Tibial nerve (tissue), 4 donors: ENCODE data around the gene XIAP. TPM values are rescaled to one million over a fixed set of nuclear protein-coding genes. Genes with fewer than 3 reads are reported as not detected.
"Not testable (repeated sequence)": the region's sequence is repeated elsewhere in the genome, so short reads cannot be mapped to it uniquely, and the experiment has no call there.

Source experiments
- DNase-seq, 2 donors: peaks; one replicate each; pipeline ENCODE4 v3.0.0-alpha.2; 2019; ENCODE audit warnings: low spot score in 2 of 2
- H3K27ac ChIP-seq, 4 donors: fragments of 200-600 bp; sonication (generic) in 3 of 4; one replicate each; pipeline ENCODE4 v1.5.1; 2017 to 2019; ENCODE audit warnings: mild to moderate bottlenecking in 1 of 4
- H3K27me3 ChIP-seq, 2 donors: fragments of 200-600 bp; sonication (generic) in 1 of 2; one replicate each; pipeline versions ENCODE4 v1.5.1 to v1.6.0; 2017 to 2019
- H3K36me3 ChIP-seq, 3 donors: fragments of 200-600 bp; sonication (generic); one replicate each; pipeline ENCODE4 v1.5.1; 2018 to 2019
- H3K4me1 ChIP-seq, 4 donors: fragments of 200-600 bp; sonication (generic) in 3 of 4; one replicate each; pipeline ENCODE4 v1.5.1; 2017 to 2019
- H3K4me3 ChIP-seq, 4 donors: fragments of 200-600 bp; sonication (generic) in 3 of 4; one replicate each; pipeline ENCODE4 v1.5.1; 2017 to 2019; ENCODE audit warnings: mild to moderate bottlenecking in 1 of 4, moderate library complexity in 1 of 4
- H3K9me3 ChIP-seq, 4 donors: fragments of 200-600 bp; sonication (generic) in 3 of 4; one replicate each; pipeline ENCODE4 v1.5.1; 2017 to 2019
- CTCF ChIP-seq, 5 experiments: fragments of 200-600 bp in 3 of 5; fragments of 450-650 bp in 2 of 5; sonication (generic) in 3 of 5; IDR thresholded peaks; one replicate each; pipeline ENCODE4 v1.5.1; 2016 to 2019; ENCODE audit warnings: antibody characterized with exemption in 5 of 5, mild to moderate bottlenecking in 3 of 5, moderate library complexity in 2 of 5
- EP300 ChIP-seq, 2 donors: sonication (generic); formaldehyde crosslinking; IDR thresholded peaks; one replicate each; pipeline ENCODE4 v1.6.1; 2017; ENCODE audit warnings: antibody characterized with exemption in 2 of 2, mild to moderate bottlenecking in 1 of 2
- POLR2A ChIP-seq, 2 donors: fragments of 450-650 bp; IDR thresholded peaks; one replicate each; pipeline ENCODE4 v1.6.1; 2017; ENCODE audit warnings: antibody characterized with exemption in 2 of 2, mild to moderate bottlenecking in 2 of 2, moderate library complexity in 2 of 2
- WGBS, 2 donors: methylation state at CpG; one replicate each; pipeline ENCODE4 v1.1.5; 2018; 5-methylcytosine and 5-hydroxymethylcytosine counted together
- total RNA-seq, 4 donors: library from RNA; depleted of rRNA; stranded (reverse); fragments of >200 nt; gene quantifications; one replicate each; pipeline ENCODE4 v1.1.0, GENCODE V29; 2016

The XIAP gene
- total RNA-seq, 4 donors from 2014 or later = 18.6 to 38.7 (median 30.4) TPM

- Histone ChIP-seq H3K27me3 (no peaks in the 10 kb centered on the region), H3K9me3 (no peaks in the 10 kb centered on the region), H3K4me1 (no peaks in the 10 kb centered on the region), H3K4me3 (no peak overlapping the region), H3K27ac (no peak overlapping the region), H3K36me3 (no peaks in the 10 kb centered on the region)
- DNase-seq = no peak
- TF ChIP-seq EP300 (IDR thresholded peaks at IDR 0.05) (no peak), CTCF (IDR thresholded peaks at IDR 0.05) (no peak)
- 30 to 33% methylated on average over 1 of the region's 1 CpG for WGBS, 2 donors
Observed at GRCh38 chrX:123822965-123823364, 36.9 kb upstream of the XIAP start.

- H3K9me3 ChIP-seq = no peaks in the 10 kb centered on the region
- H3K36me3 ChIP-seq = no peaks in the 10 kb centered on the region
- DNase-seq = no peak
- H3K27me3 ChIP-seq = no peaks in the 10 kb centered on the region
- no peak overlapping the region for H3K4me3 ChIP-seq
- H3K4me1 ChIP-seq = no peaks in the 10 kb centered on the region
- no peak overlapping the region for H3K27ac ChIP-seq
- 61 to 66% methylated on average over 6 of the region's 6 CpGs for WGBS, 2 donors
- TF ChIP-seq EP300 (IDR thresholded peaks at IDR 0.05) = no peak
Observed at GRCh38 chrX:123830309-123830708, 29.5 kb upstream of the XIAP start.

- Histone ChIP-seq H3K9me3 (no peaks in the 10 kb centered on the region), H3K27ac (no peak overlapping the region), H3K4me3 (no peak overlapping the region), H3K27me3 (no peaks in the 10 kb centered on the region), H3K36me3 (no peaks in the 10 kb centered on the region), H3K4me1 (no peaks in the 10 kb centered on the region)
- 28 to 56% methylated on average over 3 to 7 of the region's 7 CpGs for WGBS, 2 donors
- no peak for TF ChIP-seq EP300 (IDR thresholded peaks at IDR 0.05)
- TF ChIP-seq CTCF (IDR thresholded peaks at IDR 0.05) = peak; percentile 61 to 69 (median 64)
- DNase-seq = peak in 1 of 2 donors; percentile 49
Observed at GRCh38 chrX:123833387-123833786, 26.5 kb upstream of the XIAP start.

- no peak for DNase-seq
- H3K9me3 ChIP-seq = no peaks in the 10 kb centered on the region
- H3K4me3 ChIP-seq = no peak overlapping the region
- 33 to 40% methylated on average over 1 of the region's 1 CpG for WGBS, 2 donors
- no peaks in the 10 kb centered on the region for H3K36me3 ChIP-seq
- TF ChIP-seq EP300 (IDR thresholded peaks at IDR 0.05) (no peak), POLR2A (IDR thresholded peaks at IDR 0.05) (no peak), CTCF (IDR thresholded peaks at IDR 0.05) (no peak)
- H3K4me1 ChIP-seq = no peaks in the 10 kb centered on the region
- no peaks in the 10 kb centered on the region for H3K27me3 ChIP-seq
- H3K27ac ChIP-seq = no peak overlapping the region
Observed at GRCh38 chrX:123834116-123834515, 25.7 kb upstream of the XIAP start.

GRCh38 chrX:123835661-123836371 lies 24.0 kb upstream of the XIAP start:
- Histone ChIP-seq H3K4me1 (no peaks in the 10 kb centered on the region), H3K9me3 (no peaks in the 10 kb centered on the region), H3K4me3 (no peak overlapping the region), H3K27me3 (no peaks in the 10 kb centered on the region), H3K27ac (no peak overlapping the region), H3K36me3 (no peaks in the 10 kb centered on the region)
- TF ChIP-seq EP300 (IDR thresholded peaks at IDR 0.05) (no peak), POLR2A (IDR thresholded peaks at IDR 0.05) (no peak), CTCF (IDR thresholded peaks at IDR 0.05) (no peak)
- no peak for DNase-seq
- WGBS, 2 donors = 79 to 84% methylated on average over 6 of the region's 6 CpGs

GRCh38 chrX:123845129-123845528 lies 14.7 kb upstream of the XIAP start:
- H3K27me3 ChIP-seq, H3K9me3 ChIP-seq, H3K27ac ChIP-seq, DNase-seq, H3K4me1 ChIP-seq, H3K4me3 ChIP-seq, H3K36me3 ChIP-seq: not testable (repeated sequence)
- WGBS, 2 donors = 83 to 88% methylated on average over 4 of the region's 4 CpGs
